SK-N-MC (cell line): ENCODE data around the gene FCF1.
A peak's percentile ranks its signal among the peaks of the same experiment; 100 is the strongest.

ENCODE experiments used
- DNase-seq: peaks from one replicate; pipeline ENCODE4 v3.0.0-alpha.2; 2011; ENCODE audit warnings: low read depth, low spot score
- H3K27ac ChIP-seq: fragments of 200-600 bp; sonication (generic); 2 replicates; pipeline ENCODE4 v1.5.1; 2016; ENCODE audit warnings: mixed run types
- H3K36me3 ChIP-seq: fragments of 200-600 bp; sonication (generic); 2 replicates; pipeline ENCODE4 v1.6.1; 2017; ENCODE audit warnings: antibody characterized with exemption, low read length, mixed read lengths; ENCODE audit not compliant: insufficient read depth
- H3K4me3 ChIP-seq: fragments of 200-600 bp; sonication (generic); 2 replicates; pipeline ENCODE4 v1.5.1; 2016
- H3K9ac ChIP-seq: fragments of 200-600 bp; sonication (generic); 2 replicates; pipeline ENCODE4 v1.8.0; 2017; ENCODE audit warnings: mixed run types, mixed read lengths; ENCODE audit not compliant: insufficient read length
- H3K9me3 ChIP-seq: fragments of 200-600 bp; sonication (generic); 2 replicates; pipeline ENCODE4 v1.6.1; 2017; ENCODE audit warnings: low read depth, mild to moderate bottlenecking, antibody characterized with exemption, low read length, moderate library complexity, mixed read lengths
- EZH2 ChIP-seq: fragments of 200-600 bp; sonication (generic); IDR thresholded peaks from one replicate; pipeline ENCODE4 v1.6.1; 2017; ENCODE audit warnings: antibody characterized with exemption
- FOXP2 ChIP-seq: optimal IDR thresholded peaks from 2 replicates; pipeline ENCODE3; 2011; ENCODE audit warnings: mild to moderate bottlenecking, moderate library complexity; ENCODE audit not compliant: insufficient read depth; ENCODE audit errors: extremely low read length, control extremely low read depth
- POLR2AphosphoS5 ChIP-seq: IDR thresholded peaks from 2 replicates; pipeline ENCODE4 v1.6.1; 2012; ENCODE audit warnings: mild to moderate bottlenecking, low read depth, low read length, borderline replicate concordance

Gene FCF1

GRCh38 chr14:74705613-74706500 lies 7.1 kb upstream of the FCF1 start:
- Histone ChIP-seq H3K9me3 (no peaks in the 10 kb centered on the region), H3K27ac (no peak overlapping the region), H3K36me3 (no peaks in the 10 kb centered on the region; the same call in 1 of the 2 replicates), H3K9ac (no peak overlapping the region), H3K4me3 (no peak overlapping the region)
- DNase-seq: no peak
- TF ChIP-seq FOXP2: no peak
- TF ChIP-seq POLR2AphosphoS5: no peak
- TF ChIP-seq EZH2: no peak

DNA sequence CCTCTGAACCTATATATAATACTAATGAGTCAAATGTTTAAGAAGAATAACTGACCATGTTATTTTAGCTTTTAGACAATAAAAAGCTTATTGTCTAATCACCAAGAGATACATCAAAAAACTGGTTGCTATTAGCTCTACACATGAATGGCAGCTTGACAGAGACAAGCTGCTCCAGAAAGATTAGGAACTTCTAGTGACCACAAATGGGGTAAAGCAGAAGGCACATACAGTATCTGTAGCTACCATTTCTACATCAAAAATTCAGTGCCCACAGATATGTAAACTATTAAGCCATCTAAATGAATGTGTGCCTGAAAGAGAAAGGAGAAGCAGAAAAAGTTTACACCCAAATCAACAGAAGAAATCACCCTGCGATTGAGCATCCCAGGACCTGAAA lies 2.5 kb upstream of the FCF1 start:
- no peak overlapping the region for H3K4me3 ChIP-seq
- TF ChIP-seq FOXP2 (no peak), POLR2AphosphoS5 (no peak), EZH2 (no peak)
- H3K36me3 ChIP-seq: peaks cover 6% of the 10 kb centered on the region
- H3K27ac ChIP-seq: no peak overlapping the region
- no peaks in the 10 kb centered on the region for H3K9me3 ChIP-seq
- H3K9ac ChIP-seq: no peak overlapping the region
- no peak for DNase-seq

DNA sequence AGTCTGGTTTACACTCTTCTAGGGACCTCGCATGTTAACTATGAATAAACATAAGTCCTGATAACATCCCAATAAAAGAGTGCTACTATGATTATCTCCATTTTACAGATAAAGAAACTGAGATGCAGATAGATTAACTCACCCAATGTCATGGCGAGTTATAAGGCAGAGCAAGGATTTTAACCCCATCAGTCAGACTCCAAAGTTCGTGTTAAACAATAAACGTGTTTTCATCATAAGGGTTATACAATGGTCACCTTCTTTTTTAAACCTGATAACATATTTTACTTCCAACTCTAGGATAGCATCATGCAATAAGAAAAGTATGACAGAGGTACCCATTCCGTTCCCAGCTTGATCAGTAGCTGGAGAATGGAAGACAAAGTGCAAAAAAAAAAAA lies 1.3 kb upstream of the FCF1 start:
- DNase-seq: no peak
- TF ChIP-seq EZH2: no peak
- TF ChIP-seq POLR2AphosphoS5: no peak
- TF ChIP-seq FOXP2: no peak
- Histone ChIP-seq H3K4me3 (0 out of 2 replicates have a peak overlapping the region, but pooled peaks have one; percentile 19), H3K27ac (no peak overlapping the region), H3K36me3 (peaks cover 16% of the 10 kb centered on the region), H3K9me3 (no peaks in the 10 kb centered on the region), H3K9ac (no peak overlapping the region)

- H3K27ac ChIP-seq: peak overlapping the region; percentile 48; the same call in 1 of the 2 replicates
Observed at GRCh38 chr14:74713395-74713735, 421 bp downstream of the FCF1 start.

DNA sequence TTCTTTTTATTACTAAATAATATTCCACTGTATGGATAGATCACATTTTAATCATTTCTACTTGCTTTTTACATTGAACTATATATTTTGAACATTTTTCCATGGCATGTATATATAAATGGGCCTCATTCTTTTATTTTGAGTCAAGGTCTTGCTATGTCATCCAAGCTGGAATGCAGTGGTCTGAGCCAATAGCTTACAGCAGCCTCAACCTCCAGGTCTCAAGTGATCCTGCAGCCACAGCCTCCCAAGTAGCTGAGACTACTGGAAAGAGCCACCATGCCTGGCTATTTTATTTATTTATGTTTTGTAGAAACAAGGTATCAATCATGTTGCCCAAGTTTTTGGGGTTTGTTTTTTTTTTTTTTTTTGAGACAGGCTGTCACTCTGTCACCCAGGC lies 7.6 kb downstream of the FCF1 start:
- peaks cover 48% of the 10 kb centered on the region for H3K36me3 ChIP-seq
- no peak overlapping the region for H3K4me3 ChIP-seq
- no peak for TF ChIP-seq FOXP2
- no peak for TF ChIP-seq POLR2AphosphoS5
- no peak for TF ChIP-seq EZH2
- H3K9me3 ChIP-seq: no peaks in the 10 kb centered on the region
- no peak overlapping the region for H3K27ac ChIP-seq
- no peak overlapping the region for H3K9ac ChIP-seq
- DNase-seq: no peak

More at GRCh38 chr14:74713395-74713735, 421 bp downstream of the FCF1 start:
- TF ChIP-seq POLR2AphosphoS5 (no peak), EZH2 (no peak), FOXP2 (no peak)
- peak overlapping the region; percentile 90 for H3K9ac ChIP-seq
- DNase-seq: no peak
- no peaks in the 10 kb centered on the region for H3K9me3 ChIP-seq
- peak overlapping the region; percentile 92 for H3K4me3 ChIP-seq
- H3K36me3 ChIP-seq: peaks cover 24% of the 10 kb centered on the region

DNA sequence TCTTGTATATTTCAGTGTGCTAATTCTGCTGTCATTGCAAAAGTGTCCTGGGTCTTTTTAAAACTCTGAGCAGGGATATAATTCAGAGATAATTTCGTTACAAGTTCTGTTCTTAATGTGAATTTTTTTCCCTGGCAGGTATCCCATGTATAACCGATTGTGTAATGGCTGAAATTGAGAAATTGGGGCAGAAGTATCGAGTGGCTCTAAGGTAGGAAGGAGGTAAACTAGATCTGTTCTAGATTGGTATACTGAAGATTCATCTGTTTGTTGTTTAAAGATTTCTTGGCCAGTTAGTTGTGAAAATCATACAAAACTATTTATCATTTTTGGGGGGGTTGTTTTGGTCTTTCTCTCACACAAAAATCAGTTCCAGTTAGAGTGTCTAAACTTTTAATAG lies 10.2 kb downstream of the FCF1 start:
- H3K36me3 ChIP-seq: peaks cover 39% of the 10 kb centered on the region
- H3K4me3 ChIP-seq: no peak overlapping the region
- no peak overlapping the region for H3K27ac ChIP-seq
- no peak overlapping the region for H3K9ac ChIP-seq
- H3K9me3 ChIP-seq: no peaks in the 10 kb centered on the region
- TF ChIP-seq POLR2AphosphoS5: no peak
- no peak for TF ChIP-seq EZH2
- no peak for TF ChIP-seq FOXP2
- DNase-seq: no peak

GRCh38 chr14:74732387-74732786 lies 19.4 kb downstream of the FCF1 start:
- Histone ChIP-seq H3K36me3 (peaks cover 47% of the 10 kb centered on the region), H3K27ac (no peak overlapping the region)

GRCh38 chr14:74733221-74733620 lies 20.3 kb downstream of the FCF1 start:
- H3K36me3 ChIP-seq: peaks cover 52% of the 10 kb centered on the region
- H3K27ac ChIP-seq: no peak overlapping the region
- DNase-seq: no peak
- H3K9me3 ChIP-seq: no peaks in the 10 kb centered on the region
- H3K9ac ChIP-seq: no peak overlapping the region
- H3K4me3 ChIP-seq: no peak overlapping the region
- TF ChIP-seq POLR2AphosphoS5 (no peak), FOXP2 (no peak), EZH2 (no peak)

More at GRCh38 chr14:74732387-74732786, 19.4 kb downstream of the FCF1 start:
- no peak for TF ChIP-seq POLR2AphosphoS5
- no peak for TF ChIP-seq FOXP2
- TF ChIP-seq EZH2: no peak
- H3K9me3 ChIP-seq: no peaks in the 10 kb centered on the region
- no peak for DNase-seq
- H3K4me3 ChIP-seq: no peak overlapping the region
- no peak overlapping the region for H3K9ac ChIP-seq
